ENCODE data around the gene ZNF804A.

DNA sequence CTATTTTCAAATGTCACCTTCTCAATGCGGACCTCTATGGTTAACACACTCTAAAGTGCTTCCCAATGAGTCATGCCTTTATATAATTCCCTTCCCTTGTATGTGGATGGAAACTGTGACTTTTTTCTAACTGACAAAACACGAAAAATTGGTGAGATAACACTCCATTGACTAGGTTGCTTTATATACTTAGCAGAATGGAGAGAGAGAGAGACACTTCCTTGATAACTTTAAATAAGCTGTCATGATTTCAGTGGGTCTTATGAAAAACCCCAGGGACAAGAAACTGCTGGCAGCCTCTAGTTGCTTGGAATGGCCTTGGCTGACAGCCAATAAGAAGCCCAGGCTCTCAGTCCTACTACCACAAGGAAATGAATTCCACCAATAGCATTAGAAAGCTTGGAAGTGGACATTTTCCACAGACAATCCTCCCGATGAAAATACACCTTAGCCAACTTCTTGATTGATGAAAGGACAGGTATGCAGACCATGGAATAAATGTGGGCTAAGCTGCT, 322.2 kb downstream of the ZNF804A start:
- TF ChIP-seq EZH2 (IDR thresholded peaks at IDR 0.05; ENCODE audit: insufficient read depth, poor library complexity, severe bottlenecking) (no peak), EZH2phosphoT487 (IDR thresholded peaks at IDR 0.05; ENCODE audit: insufficient read depth, low read depth) (no peak)

Measured in GM23248 (cell line).